Kidney glomerular epithelial cell (primary cell): ENCODE measurements around the gene BTF3L4.
"Not testable (repeated sequence)": the region's sequence is repeated elsewhere in the genome, so short reads cannot be mapped to it uniquely, and the experiment has no call there.

Experiments
- DNase-seq: peaks from one replicate; lab custom pipeline; 2025; lab: John Stamatoyannopoulos, UW

BTF3L4 gene

DNA sequence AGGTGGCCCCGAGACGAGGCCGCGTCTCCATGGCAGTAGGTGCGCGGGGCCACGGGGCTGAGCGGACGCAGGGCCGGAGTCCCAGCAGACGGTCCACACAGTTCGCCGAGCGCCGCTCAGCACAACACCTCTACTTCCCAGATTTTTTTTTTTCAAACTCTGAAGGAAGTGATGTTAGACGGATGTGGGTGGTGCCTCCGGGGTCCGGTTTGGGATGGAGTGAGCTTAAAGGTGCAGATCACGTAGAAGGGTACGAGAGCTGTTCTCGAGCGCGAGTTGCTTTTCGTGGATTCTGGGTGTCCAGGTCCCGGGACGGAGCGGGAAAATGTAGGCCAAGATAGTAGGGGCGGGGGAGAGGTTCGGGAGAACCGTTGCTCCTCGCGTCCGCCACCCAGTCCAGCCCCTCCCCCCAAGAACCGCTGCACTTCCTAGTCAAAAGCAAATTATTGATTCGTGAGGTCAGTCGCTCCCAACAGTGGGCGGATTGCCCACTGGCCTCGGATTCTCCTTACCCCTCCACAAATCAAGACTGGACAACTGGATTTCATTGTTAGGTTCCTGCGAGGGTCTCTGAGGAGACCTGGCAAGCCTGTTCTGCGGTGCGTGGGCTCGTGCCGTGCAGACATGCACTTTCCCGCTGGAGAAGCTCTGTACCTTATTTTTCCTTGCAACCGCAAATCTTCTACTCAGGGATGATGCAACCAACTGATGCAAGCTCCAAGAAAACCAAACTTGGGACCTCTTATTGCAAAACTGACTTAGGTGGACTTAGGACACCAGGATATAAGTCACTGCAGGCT, 829 bp upstream of the BTF3L4 start, which contains the start of gene TXNDC12:
Gene TXNDC12 (minus strand): TSS at position 126 of the 800 bp plus-strand sequence. CDS start 95 bp downstream, at position 31.
- DNase-seq = peak; percentile 92

DNA sequence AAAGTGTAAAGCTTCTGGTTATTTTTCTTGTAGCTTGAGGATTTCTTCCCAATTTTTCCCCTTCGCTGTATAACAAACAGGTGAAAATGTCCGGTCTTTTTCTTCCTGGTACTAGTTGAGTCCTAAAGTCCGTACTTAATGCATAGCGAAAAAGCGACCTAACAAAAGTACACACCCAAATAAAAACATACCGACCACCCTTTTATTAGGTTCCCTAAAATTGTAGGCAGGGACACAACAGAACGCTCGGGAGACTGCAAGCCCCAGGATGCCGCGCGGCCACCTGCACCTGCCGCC, 281 bp upstream of the BTF3L4 start:
- no peak for DNase-seq

DNA sequence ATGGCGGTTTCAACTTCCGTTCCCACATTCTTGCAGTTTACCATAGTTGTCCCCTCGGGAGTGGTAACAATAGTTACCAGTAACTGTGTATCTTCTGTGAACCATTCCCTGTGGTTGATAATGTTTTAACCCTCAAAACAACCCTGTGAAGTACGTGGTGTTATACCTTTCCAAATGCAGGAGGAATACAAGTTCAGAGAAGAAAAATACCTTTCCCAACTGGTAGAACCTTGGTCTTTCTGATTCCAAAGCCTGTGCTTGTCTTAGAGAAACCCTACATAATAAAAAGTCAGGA, 789 bp downstream of the BTF3L4 start:
- no peak for DNase-seq

DNA sequence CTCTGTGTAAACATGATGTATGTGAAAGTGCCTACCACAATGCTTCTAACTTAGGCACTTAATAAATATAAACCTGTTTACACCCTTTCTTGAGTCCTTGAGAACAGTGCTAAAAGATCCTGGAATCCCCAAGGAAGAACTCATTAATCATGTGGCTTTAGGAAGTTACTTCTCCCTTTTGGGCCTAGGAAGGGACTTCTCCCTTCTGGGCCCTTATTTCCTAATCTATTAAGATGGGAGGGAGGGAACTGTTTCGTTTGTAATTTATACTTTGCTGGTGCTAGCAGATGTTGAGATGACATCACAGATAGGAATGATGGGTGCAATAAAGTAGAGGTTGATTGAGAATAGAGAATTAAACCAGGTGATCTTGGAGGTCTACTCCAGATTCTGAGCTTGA, 1.2 kb downstream of the BTF3L4 start:
- DNase-seq = peak; percentile 4

DNA sequence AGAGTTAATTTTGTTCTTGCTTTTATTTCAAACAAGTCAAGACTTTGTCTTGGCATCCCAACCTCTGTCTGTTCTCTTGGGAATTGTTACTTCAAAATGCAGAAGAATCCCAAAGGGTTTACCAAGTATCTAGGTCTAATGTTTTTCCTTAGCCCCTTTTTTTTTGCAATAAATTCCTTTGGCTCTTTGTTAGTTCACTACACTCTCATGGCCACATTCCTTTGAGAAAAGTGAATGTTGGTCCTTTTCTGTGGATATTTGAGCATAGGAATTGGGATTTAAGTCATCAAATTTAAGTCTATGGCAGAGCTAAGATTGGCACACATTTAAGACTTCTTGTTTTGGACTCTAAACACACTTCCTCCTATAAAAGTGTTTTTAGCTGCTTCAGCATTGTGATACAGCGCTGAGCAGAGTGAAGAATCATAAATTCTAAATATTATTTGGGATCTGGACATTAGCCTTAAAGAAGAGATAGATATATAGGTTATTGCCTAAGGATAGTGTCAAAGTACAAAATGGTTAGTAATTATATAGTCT, 1.9 kb downstream of the BTF3L4 start:
- DNase-seq = no peak

DNA sequence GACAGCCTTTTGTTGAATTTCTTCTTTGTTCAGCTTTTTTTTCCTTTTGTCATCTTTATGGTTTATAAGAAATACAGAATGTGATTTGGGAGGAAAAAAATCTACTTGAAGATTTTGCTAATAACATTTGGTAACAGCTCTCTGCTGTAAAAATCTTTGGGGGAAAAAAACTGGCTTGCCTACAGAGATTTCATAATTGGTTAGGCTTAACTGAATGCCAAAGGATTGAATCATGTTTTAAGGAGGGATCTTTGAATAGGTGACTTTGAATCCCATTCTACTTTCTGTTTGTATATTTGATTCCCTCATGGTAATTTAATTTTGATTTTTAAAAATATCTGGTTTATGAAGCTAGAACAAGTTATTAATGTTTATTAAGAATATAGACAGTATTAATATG, 3.2 kb downstream of the BTF3L4 start:
- DNase-seq = peak; percentile 78

DNA sequence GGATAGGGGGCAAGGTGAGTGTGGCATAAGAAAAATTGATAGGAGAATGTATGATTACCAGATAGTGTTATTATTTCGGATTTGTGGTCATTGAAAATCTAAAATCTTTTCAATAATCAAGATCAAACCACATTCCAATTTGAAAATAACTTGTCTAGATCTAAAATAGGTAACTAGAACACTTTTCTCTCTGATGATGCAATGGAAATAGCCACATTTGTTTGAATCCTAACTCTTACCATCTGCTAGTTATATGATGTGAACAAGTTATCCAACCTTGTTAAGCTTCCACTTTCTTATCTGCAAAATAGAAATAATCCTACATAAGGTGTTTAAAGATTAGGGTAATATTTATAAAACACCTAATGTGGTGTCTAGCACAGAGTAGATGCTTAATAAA, 3.8 kb downstream of the BTF3L4 start:
- no peak for DNase-seq

DNA sequence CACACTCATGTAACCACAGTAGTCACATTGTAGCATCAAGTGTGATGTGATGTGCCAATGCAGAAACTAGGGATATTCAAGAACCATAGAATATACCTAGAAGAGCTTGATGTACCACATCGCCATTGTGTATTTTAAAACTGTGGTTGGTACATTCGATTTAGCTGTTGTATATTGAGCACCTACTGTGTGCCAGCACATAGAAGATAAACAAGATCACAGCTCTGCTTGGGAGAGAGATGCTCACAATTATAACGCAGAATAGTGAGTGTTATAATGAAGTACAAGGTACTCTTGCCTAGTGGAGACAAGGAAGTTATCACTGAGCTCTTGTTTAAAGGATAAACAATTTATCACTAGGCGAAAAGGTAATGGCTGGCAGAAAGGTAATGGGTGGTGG, 4.7 kb downstream of the BTF3L4 start:
- DNase-seq = no peak

DNA sequence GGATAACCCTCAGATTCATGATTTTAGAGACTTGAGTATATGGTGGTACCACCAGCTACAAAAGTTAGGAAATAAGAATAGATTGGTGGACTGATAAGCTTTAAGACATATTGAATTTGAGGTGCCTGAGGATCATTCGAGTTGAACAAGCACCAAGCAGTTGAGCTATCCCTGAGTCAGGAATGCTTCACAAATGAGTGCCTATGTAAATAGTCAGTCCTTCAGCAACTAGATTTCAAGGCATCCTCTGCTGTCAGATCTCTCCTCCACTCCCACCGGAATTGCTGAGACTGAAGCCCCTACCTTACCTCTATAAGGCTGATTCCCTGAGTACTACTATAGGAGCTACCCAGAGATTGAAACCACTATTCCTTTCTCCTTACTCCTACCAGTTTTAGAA, 7.1 kb downstream of the BTF3L4 start:
- peak; percentile 40 for DNase-seq

DNA sequence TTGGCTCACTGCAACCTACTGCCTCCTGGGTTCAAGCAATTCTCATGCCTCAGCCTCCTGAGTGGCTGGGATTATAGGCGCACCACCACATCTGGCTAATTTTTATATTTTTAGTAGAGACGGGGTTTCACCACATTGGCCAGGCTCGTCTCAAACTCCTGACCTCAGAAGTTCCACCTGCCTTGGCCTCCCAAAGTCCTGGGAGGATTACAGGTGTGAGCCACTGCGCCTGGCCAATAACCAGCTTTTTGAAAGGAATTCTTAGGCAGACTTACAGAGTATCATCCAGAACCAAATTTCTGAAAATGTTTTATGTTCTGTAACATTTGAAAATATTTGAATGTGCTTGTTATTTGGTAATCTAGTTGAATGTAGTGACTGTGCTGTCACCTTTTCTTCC, 14.6 kb downstream of the BTF3L4 start:
- no peak for DNase-seq

DNA sequence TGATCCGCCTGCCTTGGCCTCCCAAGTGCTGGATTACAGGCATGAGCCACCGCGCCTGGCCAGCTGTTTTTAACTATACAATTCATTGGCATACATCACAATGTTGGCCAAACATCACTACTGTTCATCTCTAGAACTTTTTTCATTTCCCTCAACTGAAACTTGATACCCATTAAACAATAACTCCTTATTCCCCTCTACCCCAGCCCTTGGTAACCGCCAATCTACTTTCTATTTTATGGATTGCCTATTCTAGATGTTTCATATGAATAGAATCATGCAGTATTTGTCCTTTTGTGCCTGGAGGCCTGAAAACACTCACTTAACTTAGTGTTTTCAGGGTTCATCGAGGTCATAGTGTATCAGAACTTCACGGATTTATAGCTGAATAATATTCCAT, 16.2 kb downstream of the BTF3L4 start:
- no peak for DNase-seq

DNA sequence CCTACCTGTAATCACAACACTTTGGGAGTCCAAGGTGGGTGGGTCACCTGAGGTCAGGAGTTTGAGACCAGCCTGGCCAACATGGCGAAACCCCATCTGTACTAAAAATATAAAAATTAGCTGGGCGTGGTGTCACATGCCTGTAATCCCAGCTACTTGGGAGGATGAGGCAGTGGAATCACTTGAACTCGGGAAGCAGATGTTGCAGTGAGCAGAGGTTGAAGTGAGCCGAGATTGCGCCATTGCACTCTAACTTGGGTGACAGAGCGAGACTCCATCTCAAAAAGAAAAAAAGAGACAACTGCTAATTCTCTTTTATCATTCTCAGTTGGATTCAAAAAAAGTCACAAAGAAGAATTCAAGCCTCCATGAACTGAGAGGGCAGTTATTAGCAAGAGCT, 21.2 kb downstream of the BTF3L4 start:
- not testable (repeated sequence) for DNase-seq

DNA sequence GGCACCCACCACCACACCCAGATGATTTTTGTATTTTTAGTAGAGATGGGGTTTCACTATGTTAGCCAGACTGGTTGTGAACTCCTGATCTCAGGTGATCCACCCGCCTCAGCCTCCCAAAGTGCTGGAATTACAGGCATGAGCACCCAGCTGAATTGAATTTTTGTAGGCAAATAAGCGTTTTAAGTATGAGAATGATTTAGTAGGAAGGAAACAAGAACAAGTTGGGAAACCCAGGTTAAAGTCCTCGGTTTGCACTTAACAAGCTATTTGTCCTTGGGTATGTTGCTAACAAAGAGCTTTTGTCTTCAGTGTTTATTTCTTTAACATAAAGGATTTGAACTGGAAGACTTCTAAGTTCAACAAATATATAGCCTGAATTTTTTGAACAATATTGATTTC, 23.9 kb downstream of the BTF3L4 start:
- no peak for DNase-seq

DNA sequence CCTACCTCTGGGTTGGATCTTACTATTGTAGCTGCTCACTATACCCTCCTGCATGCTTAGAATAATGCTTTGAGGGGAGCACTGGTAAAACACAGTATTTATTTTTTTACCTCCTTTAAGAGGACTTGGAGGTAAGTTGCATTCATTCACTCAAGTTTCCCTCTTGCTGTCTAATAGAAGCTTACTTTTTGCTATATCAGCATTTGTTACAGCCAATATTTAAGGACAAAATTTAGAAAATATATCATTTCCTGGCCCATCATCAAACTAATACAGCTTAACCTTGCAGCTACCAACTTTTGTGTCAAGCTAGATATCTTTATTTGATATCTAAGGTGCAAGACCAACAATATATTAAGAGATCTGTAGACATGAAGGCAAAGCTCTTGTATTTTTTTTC, 31.8 kb downstream of the BTF3L4 start:
- not testable (repeated sequence) for DNase-seq

DNA sequence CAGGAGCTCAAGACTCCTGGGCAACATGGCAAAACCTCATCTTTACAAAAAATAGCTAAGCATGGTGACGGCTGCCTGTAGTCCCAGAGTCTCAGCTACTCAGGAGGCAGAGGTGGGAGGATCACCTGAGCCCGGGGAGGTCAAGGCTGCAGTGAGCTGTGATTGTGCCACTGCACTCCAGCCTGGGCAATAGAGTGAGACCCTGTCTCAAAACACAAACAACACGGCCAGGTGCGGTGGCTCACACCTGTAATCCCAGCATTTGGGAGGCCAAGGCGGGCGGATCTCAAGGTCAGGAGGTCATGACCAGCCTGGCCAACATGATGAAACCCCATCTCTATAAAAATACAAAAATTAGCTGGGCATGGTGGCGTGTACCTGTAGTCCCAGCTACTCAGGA, 38.2 kb downstream of the BTF3L4 start:
- DNase-seq = not testable (repeated sequence)

DNA sequence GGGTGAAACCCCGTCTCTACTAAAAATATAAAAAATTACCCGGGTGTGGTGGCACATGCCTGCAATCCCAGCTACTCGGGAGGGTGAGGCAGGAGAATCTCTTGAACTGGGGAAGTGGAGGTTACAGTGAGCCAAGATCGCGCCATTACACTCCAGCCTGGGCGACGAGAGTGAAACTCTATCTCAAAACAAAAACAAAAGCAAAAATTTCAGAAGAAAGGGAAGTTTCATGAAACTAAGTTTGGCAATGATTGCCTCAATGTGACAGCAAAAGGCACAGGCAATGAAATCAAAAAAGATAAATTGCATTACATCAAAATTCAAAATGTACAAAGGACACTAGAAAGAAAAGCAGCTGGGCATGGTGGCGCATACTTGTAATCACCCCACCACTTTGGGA, 40.1 kb downstream of the BTF3L4 start:
- DNase-seq = no peak

DNA sequence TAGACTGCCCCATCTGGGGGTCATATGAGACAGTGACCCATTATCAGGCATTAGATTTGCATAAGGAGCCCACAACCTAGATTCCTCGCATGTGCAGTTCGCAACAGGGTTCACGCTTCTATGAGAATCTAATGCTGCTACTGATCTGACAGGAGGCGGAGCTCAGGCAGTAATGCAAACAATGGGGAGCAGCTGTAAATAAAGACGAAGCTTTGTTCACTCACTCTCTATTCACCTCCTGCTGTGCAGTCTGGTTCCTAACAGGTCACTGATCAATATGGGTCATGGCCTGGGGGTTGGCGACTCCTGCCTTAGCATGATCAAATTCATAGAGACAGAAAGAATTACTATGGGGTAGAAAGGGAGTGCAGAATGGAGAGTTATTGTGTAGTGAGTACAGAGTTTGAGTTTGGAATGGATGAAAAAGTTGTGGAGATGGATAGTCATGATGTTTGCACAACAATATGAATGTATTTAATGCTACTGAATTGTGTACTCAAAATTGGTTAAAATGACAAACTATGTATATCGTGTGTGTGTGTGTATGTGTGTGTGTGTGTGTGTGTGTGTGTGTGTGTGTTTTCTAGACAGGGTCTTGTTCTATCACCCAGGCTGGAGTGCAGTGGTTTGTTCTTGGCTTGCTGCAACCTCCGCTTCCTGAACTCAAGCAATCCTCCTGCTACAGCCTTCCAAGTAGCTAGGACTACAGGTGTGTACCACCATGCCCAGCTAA, 42.2 kb downstream of the BTF3L4 start:
- DNase-seq = no peak

DNA sequence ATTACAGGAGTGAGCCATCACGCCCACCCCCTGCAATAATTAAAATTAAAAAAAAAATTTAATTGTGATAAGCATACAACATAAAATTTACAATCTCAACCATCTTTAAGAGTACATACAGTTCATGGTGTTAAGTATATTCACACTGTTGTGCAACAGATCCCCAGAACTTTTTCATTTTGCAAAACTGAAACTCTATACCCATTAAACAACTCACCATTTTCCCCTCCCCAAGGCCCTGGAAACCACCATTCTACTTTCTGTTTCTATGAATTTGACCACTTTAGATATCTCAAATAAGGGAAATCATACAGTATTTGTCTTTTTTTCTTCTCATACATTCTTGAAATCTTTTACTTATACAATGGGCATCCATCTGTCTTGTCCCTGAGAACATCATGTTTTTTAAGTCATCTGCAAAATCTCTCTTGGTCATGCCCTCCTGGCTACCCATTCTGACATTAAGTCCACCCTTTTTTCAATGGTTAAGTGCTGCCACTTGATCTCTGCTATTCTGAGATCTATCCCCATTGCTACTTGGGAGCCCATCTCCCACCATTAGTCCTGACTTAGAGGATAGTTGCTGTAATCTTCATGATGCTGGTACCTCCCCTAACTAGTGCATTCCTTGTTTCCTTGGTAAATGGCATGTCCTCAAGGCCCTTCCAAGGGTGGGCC, 46.4 kb downstream of the BTF3L4 start:
- DNase-seq = no peak

DNA sequence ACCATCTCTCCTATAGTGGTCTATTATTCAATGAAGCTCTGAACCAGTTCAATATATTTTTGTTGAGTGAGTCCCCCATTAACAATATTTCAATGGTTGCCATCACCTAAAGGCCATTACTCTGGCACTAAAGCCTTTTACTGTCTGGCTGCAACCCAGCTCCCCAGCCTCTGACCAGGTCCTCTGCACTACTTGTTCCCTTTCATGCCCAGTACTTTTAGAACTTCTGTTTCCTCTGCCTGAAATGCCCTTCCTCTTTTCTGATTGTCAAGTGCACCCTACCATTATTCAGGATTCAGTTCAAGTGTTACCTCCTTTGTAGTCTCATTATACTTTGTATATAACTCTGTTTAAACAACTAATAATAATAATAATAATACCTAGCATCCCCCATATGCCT, 55.4 kb downstream of the BTF3L4 start:
- no peak for DNase-seq

DNA sequence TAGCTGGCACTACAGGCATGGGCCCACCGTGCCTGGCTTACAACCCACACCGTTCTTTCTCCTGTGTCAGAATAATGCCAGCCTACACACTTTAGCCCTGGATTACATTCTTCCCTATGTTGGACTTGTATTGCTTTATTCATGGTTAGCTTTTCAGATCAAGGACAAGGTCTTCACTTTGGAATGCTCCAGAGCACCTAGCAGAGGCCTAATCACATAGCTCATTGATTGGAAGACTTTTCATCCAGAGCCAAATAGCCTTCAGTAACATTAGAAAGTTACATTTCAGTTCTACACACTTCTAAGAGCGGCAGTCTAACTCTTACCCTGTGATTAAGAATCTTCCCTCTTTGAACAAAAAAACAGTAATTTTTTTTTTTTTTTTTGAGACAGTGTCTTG, 56.4 kb downstream of the BTF3L4 start:
- DNase-seq = no peak

DNA sequence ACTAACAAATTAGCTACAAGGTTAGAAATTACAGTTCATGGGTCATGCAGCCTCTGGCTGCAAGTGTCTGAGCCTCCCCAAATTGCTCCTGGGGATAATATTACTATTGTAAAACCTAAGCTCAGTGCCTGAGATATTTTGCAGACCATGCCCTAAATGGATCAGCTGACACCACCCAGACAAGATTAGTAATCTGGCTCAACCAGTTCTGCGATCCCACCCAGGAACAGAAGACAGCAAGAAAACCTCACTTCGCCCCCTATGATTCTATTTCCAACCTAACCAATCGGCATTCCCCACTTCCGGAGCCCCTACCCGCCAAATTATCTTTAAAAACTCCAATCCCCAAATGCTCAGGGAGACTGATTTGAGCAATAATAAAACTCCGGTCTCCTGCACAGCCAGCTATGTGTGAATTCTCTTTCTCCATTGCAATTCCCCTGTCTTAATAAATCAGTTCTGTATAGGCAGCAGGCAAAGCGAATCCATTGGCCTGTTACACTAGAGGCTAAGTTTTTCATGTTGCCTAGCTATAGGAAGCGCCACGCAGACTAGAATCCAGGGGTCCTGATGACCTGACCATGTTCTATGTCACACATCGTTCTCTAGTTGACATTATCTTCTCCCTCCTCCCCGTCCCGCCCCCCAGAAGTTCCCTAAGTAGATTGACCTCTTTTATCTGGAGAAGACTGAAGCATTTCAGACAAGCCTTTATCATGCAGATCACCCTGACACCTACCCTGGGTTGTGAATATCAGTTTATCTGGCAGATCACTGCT, 63.4 kb downstream of the BTF3L4 start:
- DNase-seq = no peak

DNA sequence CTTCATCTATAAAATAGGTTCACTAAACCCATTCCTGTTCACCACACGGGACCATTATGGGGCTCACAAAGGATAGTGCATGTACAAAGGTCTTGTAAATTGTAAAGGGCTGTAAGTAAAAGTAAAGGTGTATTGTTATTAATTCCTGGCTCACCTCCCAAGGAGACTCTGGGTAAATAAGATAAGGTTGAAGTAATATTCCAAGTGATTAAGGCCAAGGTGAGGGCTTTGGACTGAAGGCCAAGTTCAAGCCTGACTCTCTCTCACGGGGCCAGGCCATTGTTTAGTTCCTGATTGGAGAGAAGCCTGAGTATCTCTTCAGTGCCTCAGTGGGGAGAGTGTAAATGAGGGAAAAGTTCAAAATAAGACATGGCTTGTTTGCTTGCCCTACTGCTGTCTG, 66.3 kb downstream of the BTF3L4 start:
- no peak for DNase-seq
